Endothelial cell (in vitro differentiated cells): ENCODE measurements around the gene ZNF544. TPM values are rescaled to one million over a fixed set of nuclear protein-coding genes. Genes with fewer than 3 reads are reported as not detected.

ENCODE experiments used
- DNase-seq: peaks from one replicate; pipeline ENCODE4 v3.0.0; 2021; ENCODE audit warnings: low spot score
- H3K27ac Mint-ChIP-seq: one replicate; pipeline ENCODE4 v1.8.0; 2021; ENCODE audit warnings: mixed read lengths, inconsistent platforms; ENCODE audit not compliant: unreplicated experiment
- H3K27me3 Mint-ChIP-seq: one replicate; pipeline ENCODE4 v1.8.0; 2021; ENCODE audit warnings: mild to moderate bottlenecking, moderate library complexity, mixed read lengths, inconsistent platforms; ENCODE audit not compliant: unreplicated experiment
- H3K36me3 Mint-ChIP-seq: one replicate; pipeline ENCODE4 v1.8.0; 2021; ENCODE audit warnings: mild to moderate bottlenecking, low read depth, mixed read lengths, inconsistent platforms; ENCODE audit not compliant: unreplicated experiment
- H3K4me1 Mint-ChIP-seq: one replicate; pipeline ENCODE4 v1.8.0; 2021; ENCODE audit warnings: mild to moderate bottlenecking, mixed read lengths, inconsistent platforms; ENCODE audit not compliant: unreplicated experiment
- H3K4me3 Mint-ChIP-seq: one replicate; pipeline ENCODE4 v1.8.0; 2021; ENCODE audit warnings: mild to moderate bottlenecking, mixed read lengths, inconsistent platforms; ENCODE audit not compliant: unreplicated experiment
- H3K9me3 Mint-ChIP-seq: one replicate; pipeline ENCODE4 v1.8.0; 2021; ENCODE audit warnings: mixed read lengths, inconsistent platforms; ENCODE audit not compliant: unreplicated experiment
- CTCF ChIP-seq: fragments of 200-600 bp; sonication (generic); IDR thresholded peaks from one replicate; pipeline ENCODE4 v1.5.0; 2021; ENCODE audit warnings: antibody characterized with exemption; ENCODE audit not compliant: unreplicated experiment
- total RNA-seq: library from RNA; stranded (reverse); fragmentation: NEBNext Ultra II Directional; extraction: Animal tissue kit (Norgen Biotek cat#: 25700); gene quantifications from one replicate; pipeline ENCODE4 v1.2.1, GENCODE V29; 2021; ENCODE audit not compliant: unreplicated experiment

The ZNF544 gene
- total RNA-seq, 1 donor from 2014 or later, result 44.3 TPM

- peaks cover 3% of the 10 kb centered on the region for H3K4me1 Mint-ChIP-seq
- TF ChIP-seq CTCF, result no peak
- H3K36me3 Mint-ChIP-seq, result peaks cover 57% of the 10 kb centered on the region
- peaks cover 16% of the 10 kb centered on the region for H3K27me3 Mint-ChIP-seq
- peaks cover 33% of the 10 kb centered on the region for H3K9me3 Mint-ChIP-seq
- H3K27ac Mint-ChIP-seq, result peak overlapping the region; percentile 94
- no peak for DNase-seq
- peak overlapping the region; percentile 90 for H3K4me3 Mint-ChIP-seq
Observed at GRCh38 chr19:58183817-58184215, 44.9 kb upstream of the ZNF544 start.

GRCh38 chr19:58196901-58197616 lies 31.7 kb upstream of the ZNF544 start:
- DNase-seq, result no peak
- Mint-ChIP-seq H3K36me3 (peaks cover 95% of the 10 kb centered on the region), H3K27ac (no peak overlapping the region), H3K4me1 (no peaks in the 10 kb centered on the region), H3K27me3 (peaks cover 23% of the 10 kb centered on the region), H3K4me3 (peak overlapping the region; percentile 81), H3K9me3 (peaks cover 85% of the 10 kb centered on the region)
- TF ChIP-seq CTCF, result no peak

GRCh38 chr19:58203814-58204475 lies 24.8 kb upstream of the ZNF544 start:
- Mint-ChIP-seq H3K36me3 (peaks cover 92% of the 10 kb centered on the region), H3K4me1 (no peaks in the 10 kb centered on the region), H3K27me3 (peaks cover 22% of the 10 kb centered on the region), H3K4me3 (peak overlapping the region; percentile 83), H3K27ac (no peak overlapping the region), H3K9me3 (peaks cover 78% of the 10 kb centered on the region)
- DNase-seq, result no peak
- no peak for TF ChIP-seq CTCF

GRCh38 chr19:58204566-58204965 lies 24.1 kb upstream of the ZNF544 start:
- no peak for TF ChIP-seq CTCF
- Mint-ChIP-seq H3K27me3 (peaks cover 26% of the 10 kb centered on the region), H3K27ac (no peak overlapping the region), H3K4me1 (no peaks in the 10 kb centered on the region), H3K4me3 (peak overlapping the region; percentile 63), H3K36me3 (peaks cover 92% of the 10 kb centered on the region), H3K9me3 (peaks cover 82% of the 10 kb centered on the region)
- DNase-seq, result no peak

DNA sequence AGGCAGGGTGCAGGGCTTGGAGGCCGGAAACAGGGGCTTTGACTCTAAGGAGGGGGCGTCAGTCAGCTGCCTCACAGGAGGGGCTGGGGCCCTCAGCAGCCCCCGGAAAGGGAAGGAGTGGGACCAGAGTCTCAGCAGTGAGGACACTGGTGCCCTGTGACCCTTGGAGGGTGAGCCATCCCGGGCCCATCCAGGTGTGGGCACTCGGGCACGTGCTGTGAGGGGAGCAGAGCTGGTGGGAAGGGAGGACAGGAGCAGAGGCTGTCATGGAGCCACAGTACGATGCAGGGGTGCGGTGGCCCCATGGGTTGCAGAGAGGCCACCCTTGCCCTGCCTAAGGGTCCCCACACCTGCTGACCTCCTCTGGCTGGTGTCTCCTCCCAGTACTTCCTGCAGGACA lies 19.1 kb upstream of the ZNF544 start:
- Mint-ChIP-seq H3K4me1 (no peaks in the 10 kb centered on the region), H3K27ac (no peak overlapping the region), H3K36me3 (peaks cover 98% of the 10 kb centered on the region), H3K4me3 (peak overlapping the region; percentile 87), H3K9me3 (peaks cover 74% of the 10 kb centered on the region), H3K27me3 (peaks cover 20% of the 10 kb centered on the region)
- no peak for TF ChIP-seq CTCF
- no peak for DNase-seq
